Activated B cell treated with CpG ODN at 0.5 μM for 24 hours (primary cell): ENCODE measurements around the gene TBC1D14. TPM values are rescaled to one million over a fixed set of nuclear protein-coding genes. Genes with fewer than 3 reads are reported as not detected.

Source experiments
- ATAC-seq: fragments of 200-7000 bp; cut with Tn5 transposase; one replicate; pipeline ENCODE4 v1.10.0; 2021; ENCODE audit warnings: low read depth, mild to moderate bottlenecking, moderate library complexity
- CTCF ChIA-PET: fragments of 350-600 bp; sonication (Branson Sonifier 250); formaldehyde crosslinking; loops from one replicate; lab custom pipeline; 2021; ENCODE audit warnings: antibody characterized with exemption; lab: Charles Lee
- POLR2A ChIA-PET: fragments of 350-600 bp; sonication (Branson Sonifier 250); formaldehyde crosslinking; loops from one replicate; lab custom pipeline; 2021; ENCODE audit warnings: antibody characterized with exemption; lab: Charles Lee
- DNase-seq: peaks from one replicate; pipeline ENCODE4 v3.0.0; 2022
- H3K27ac Mint-ChIP-seq: one replicate; pipeline ENCODE4 v1.8.0; 2020; ENCODE audit warnings: mixed read lengths
- H3K27me3 Mint-ChIP-seq: one replicate; pipeline ENCODE4 v1.8.0; 2021; ENCODE audit warnings: mixed read lengths
- H3K36me3 Mint-ChIP-seq: one replicate; pipeline ENCODE4 v1.8.0; 2021; ENCODE audit warnings: low read depth, mixed read lengths
- H3K4me1 Mint-ChIP-seq: one replicate; pipeline ENCODE4 v1.8.0; 2021; ENCODE audit warnings: mixed read lengths
- H3K4me3 Mint-ChIP-seq: one replicate; pipeline ENCODE4 v1.8.0; 2020; ENCODE audit warnings: mild to moderate bottlenecking, mixed read lengths
- H3K9me3 Mint-ChIP-seq: one replicate; pipeline ENCODE4 v1.8.0; 2020; ENCODE audit warnings: mixed read lengths
- intact Hi-C: fragments of 100-400 bp; cut with micrococcal nuclease; formaldehyde crosslinking; loops from one replicate; pipeline ENCODE4 v1.15.1; 2024
- total RNA-seq: library from RNA; stranded (reverse); gene quantifications from 2 replicates; pipeline ENCODE4 v1.2.3, GENCODE V29; 2022
- TF ChIP-seq, protein P1 (sequence below): fragments of 200-600 bp; IDR thresholded peaks from one replicate; pipeline ENCODE4 v1.8.0; 2022; ENCODE audit warnings: antibody characterized with exemption, mild to moderate bottlenecking

Gene TBC1D14
- total RNA-seq, 1 donor from 2014 or later: 35.1 TPM

DNA sequence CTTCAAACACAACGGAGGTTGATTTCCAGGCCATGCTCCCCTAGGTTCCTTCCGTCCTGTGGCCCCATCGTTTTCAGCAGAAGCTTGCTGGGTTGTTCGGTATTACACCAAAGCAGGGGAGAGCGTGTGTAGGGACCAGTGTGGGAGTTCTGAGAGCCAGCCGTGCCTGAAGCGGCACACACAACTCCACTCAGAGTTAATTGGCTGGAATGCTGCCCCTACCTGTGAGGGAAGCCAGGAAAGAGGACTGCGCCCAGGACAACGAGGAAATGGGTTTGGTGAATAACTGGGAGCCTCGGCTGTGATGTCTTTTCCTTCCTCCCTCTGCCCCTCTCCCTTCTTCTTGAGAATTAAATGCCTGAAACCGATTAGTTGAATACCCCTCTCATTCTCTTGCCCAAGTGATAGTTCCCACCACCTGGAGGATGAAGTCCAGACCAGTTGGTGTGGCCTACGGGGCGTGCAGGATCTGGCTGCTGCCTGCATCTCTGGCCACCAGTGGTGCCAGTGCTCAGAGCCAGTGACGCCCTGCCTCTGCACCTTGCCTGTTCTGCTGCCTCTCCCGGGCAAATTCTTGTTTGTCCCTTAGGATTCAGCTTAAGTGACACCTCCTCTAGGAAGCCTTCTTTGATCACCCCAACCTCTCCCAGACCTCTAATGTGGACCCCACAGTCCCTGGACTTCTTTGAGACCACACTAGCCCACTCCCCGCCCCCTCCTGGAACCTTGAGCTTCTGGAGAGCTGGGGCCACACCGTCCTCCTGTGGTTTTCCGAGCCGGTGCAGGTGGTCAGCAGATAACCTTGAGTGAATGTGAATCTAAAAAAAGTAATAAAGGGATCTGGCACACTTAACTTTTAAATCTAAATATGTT lies 33.6 kb downstream of the TBC1D14 start:
- POLR2A ChIA-PET: no interaction called here
- TF ChIP-seq, protein P1, sequence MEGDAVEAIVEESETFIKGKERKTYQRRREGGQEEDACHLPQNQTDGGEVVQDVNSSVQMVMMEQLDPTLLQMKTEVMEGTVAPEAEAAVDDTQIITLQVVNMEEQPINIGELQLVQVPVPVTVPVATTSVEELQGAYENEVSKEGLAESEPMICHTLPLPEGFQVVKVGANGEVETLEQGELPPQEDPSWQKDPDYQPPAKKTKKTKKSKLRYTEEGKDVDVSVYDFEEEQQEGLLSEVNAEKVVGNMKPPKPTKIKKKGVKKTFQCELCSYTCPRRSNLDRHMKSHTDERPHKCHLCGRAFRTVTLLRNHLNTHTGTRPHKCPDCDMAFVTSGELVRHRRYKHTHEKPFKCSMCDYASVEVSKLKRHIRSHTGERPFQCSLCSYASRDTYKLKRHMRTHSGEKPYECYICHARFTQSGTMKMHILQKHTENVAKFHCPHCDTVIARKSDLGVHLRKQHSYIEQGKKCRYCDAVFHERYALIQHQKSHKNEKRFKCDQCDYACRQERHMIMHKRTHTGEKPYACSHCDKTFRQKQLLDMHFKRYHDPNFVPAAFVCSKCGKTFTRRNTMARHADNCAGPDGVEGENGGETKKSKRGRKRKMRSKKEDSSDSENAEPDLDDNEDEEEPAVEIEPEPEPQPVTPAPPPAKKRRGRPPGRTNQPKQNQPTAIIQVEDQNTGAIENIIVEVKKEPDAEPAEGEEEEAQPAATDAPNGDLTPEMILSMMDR: no peak
- Mint-ChIP-seq H3K4me1 (peaks cover 55% of the 10 kb centered on the region), H3K9me3 (no peaks in the 10 kb centered on the region), H3K27ac (peak overlapping the region; percentile 56), H3K27me3 (no peaks in the 10 kb centered on the region), H3K36me3 (peaks cover 9% of the 10 kb centered on the region), H3K4me3 (no peak overlapping the region)
- intact Hi-C loops: no loop called here
- CTCF ChIA-PET: no interaction called here
- DNase-seq: no peak
- no peak for ATAC-seq

DNA sequence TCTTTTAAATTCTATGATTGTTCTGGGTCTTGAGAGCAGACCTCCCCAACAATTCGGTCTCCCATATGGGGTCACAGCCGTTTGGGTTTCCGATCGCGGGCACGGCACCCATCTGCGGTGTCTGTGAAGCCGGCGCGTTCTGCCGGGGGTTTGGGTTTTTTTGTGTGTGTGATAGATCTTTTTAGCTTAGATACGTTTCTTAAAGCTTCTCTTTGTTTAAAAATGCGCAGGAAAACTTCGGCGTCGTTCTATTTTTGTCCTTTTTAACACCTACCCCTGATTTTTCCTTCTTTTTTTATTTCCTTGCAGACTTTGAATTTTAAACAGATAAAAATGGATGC lies 34.2 kb downstream of the TBC1D14 start:
- ChIA-PET POLR2A (no interaction called here), CTCF (no interaction called here)
- Mint-ChIP-seq H3K4me3 (no peak overlapping the region), H3K36me3 (peaks cover 9% of the 10 kb centered on the region), H3K4me1 (peaks cover 49% of the 10 kb centered on the region), H3K9me3 (no peaks in the 10 kb centered on the region), H3K27ac (no peak overlapping the region), H3K27me3 (no peaks in the 10 kb centered on the region)
- DNase-seq (no peak), ATAC-seq (no peak)
- intact Hi-C loops: no loop called here
- TF ChIP-seq, protein P1: no peak

DNA sequence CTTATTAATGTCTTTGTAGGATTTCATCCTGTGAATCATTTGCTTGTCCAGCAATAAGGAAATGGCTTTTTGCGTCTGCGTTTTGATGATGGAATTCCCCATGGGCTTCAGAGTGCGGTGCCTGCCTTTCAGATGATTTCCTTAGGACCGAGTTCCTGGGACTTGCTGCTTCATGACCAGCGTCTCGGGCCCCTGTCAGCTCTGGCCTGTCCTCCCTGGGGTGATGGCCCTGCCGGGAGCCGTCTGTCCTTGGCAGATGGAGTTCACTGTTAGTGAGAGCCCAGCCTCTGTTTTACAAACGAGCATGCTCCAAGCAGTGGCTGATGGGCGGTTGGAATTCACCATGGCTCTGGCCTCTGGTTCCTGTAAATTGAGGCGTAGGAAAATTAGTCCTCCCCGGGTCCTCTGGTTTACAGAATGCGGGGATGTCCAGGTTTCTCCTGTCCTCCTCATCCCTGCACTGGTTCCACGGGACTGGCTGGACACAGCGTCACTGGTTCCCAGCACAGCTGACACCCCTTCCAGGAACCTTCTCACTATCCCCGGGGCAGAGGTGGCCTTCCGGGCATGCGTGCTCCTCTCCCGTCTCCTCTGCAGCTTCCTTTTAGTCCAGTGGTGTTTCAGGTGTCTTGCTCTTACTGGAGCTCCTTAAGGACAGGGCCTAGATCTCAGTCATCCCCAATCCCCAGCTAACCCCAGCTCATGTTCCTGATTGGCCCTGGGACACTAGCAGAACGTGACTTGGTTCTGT lies 34.9 kb downstream of the TBC1D14 start:
- no peaks in the 10 kb centered on the region for H3K27me3 Mint-ChIP-seq
- no peak for ATAC-seq
- no peak overlapping the region for H3K4me3 Mint-ChIP-seq
- ChIA-PET POLR2A (no interaction called here), CTCF (no interaction called here)
- intact Hi-C loops: no loop called here
- no peaks in the 10 kb centered on the region for H3K9me3 Mint-ChIP-seq
- no peak for DNase-seq
- H3K36me3 Mint-ChIP-seq: peaks cover 7% of the 10 kb centered on the region
- peaks cover 43% of the 10 kb centered on the region for H3K4me1 Mint-ChIP-seq
- no peak overlapping the region for H3K27ac Mint-ChIP-seq
- TF ChIP-seq, protein P1: no peak

DNA sequence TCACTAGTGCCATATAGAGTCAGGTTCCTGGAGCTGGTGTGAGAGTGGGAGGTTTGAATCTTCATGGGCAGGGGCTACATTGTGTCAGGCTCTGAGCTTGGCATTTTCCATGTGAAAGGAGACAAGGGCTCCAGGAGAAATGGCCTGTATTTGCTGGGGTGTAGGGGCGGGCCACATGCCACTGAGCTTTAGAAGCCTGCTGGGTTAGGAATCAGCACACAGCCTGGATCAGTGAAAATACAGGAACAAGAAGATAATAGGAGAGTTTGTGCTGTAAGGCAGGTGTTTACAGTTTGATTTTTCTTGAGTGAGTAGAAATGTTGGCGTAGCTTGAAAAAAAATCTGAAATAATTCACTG lies 35.4 kb downstream of the TBC1D14 start:
- H3K36me3 Mint-ChIP-seq: peaks cover 7% of the 10 kb centered on the region
- no peaks in the 10 kb centered on the region for H3K27me3 Mint-ChIP-seq
- no peak overlapping the region for H3K27ac Mint-ChIP-seq
- POLR2A ChIA-PET: no interaction called here
- ATAC-seq (no peak), DNase-seq (no peak)
- TF ChIP-seq, protein P1: no peak
- CTCF ChIA-PET: no interaction called here
- H3K9me3 Mint-ChIP-seq: no peaks in the 10 kb centered on the region
- no peak overlapping the region for H3K4me3 Mint-ChIP-seq
- H3K4me1 Mint-ChIP-seq: peaks cover 39% of the 10 kb centered on the region
- intact Hi-C loops: no loop called here

DNA sequence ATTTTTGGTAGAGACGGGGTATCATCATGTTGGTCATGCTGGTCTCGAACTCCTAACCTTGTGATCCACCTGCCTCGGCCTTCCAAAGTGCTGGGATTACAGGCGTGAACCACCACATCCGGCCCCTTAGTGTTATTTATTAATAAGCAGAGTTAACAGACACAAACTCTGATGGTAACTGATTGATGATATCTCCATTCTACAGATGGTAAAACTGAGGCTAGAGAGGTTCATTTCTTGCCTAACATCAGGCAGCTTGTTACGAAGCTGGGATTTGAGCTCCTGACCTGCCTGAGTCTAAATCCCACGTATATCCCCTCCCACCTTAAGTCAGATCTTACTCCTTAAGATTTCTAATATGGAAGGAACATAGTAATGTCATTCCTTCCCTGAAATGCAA lies 36.9 kb downstream of the TBC1D14 start:
- H3K4me1 Mint-ChIP-seq: peaks cover 27% of the 10 kb centered on the region
- no peaks in the 10 kb centered on the region for H3K9me3 Mint-ChIP-seq
- TF ChIP-seq, protein P1: no peak
- H3K27me3 Mint-ChIP-seq: no peaks in the 10 kb centered on the region
- POLR2A ChIA-PET: no interaction called here
- CTCF ChIA-PET: no interaction called here
- ATAC-seq: no peak
- peaks cover 7% of the 10 kb centered on the region for H3K36me3 Mint-ChIP-seq
- H3K27ac Mint-ChIP-seq: no peak overlapping the region
- intact Hi-C loops: no loop called here
- no peak overlapping the region for H3K4me3 Mint-ChIP-seq
- DNase-seq: no peak
